Fibroblast of skin of left biceps (primary cell): Measurements from ENCODE around the gene ITSN1.

Source experiments
- DNase-seq, 2 experiments: peaks; one replicate each; pipeline ENCODE4 v3.0.0-alpha.2; 2013; ENCODE audit warnings: low read depth in 2 of 2

Gene ITSN1

GRCh38 chr21:33731447-33731846, 89.1 kb downstream of the ITSN1 start:
- no peak for DNase-seq

GRCh38 chr21:33732038-33732437, 89.7 kb downstream of the ITSN1 start:
- no peak for DNase-seq

GRCh38 chr21:33733601-33734000, 91.3 kb downstream of the ITSN1 start:
- no peak for DNase-seq

GRCh38 chr21:33734291-33734690, 92.0 kb downstream of the ITSN1 start:
- no peak for DNase-seq

- DNase-seq: no peak
Measured at GRCh38 chr21:33734818-33735217, 92.5 kb downstream of the ITSN1 start.

GRCh38 chr21:33736569-33736968, 94.3 kb downstream of the ITSN1 start:
- no peak for DNase-seq

- DNase-seq: no peak
Measured at GRCh38 chr21:33739701-33740100, 97.4 kb downstream of the ITSN1 start.

- no peak for DNase-seq
Measured at GRCh38 chr21:33747420-33747819, 105.1 kb downstream of the ITSN1 start.

GRCh38 chr21:33748903-33749302, 106.6 kb downstream of the ITSN1 start:
- DNase-seq: no peak

- DNase-seq: no peak
Measured at GRCh38 chr21:33750017-33750416, 107.7 kb downstream of the ITSN1 start.

GRCh38 chr21:33751120-33751519, 108.8 kb downstream of the ITSN1 start:
- DNase-seq: no peak

- no peak for DNase-seq
Measured at GRCh38 chr21:33751533-33751932, 109.2 kb downstream of the ITSN1 start.

- no peak for DNase-seq
Measured at GRCh38 chr21:33752260-33752659, 110.0 kb downstream of the ITSN1 start.

GRCh38 chr21:33753886-33754285, 111.6 kb downstream of the ITSN1 start:
- no peak for DNase-seq

- no peak for DNase-seq
Measured at GRCh38 chr21:33754481-33754880, 112.2 kb downstream of the ITSN1 start.

GRCh38 chr21:33755354-33755753, 113.1 kb downstream of the ITSN1 start:
- no peak for DNase-seq

GRCh38 chr21:33760641-33761440, 118.5 kb downstream of the ITSN1 start:
- DNase-seq: peak; percentile 49 to 50

- DNase-seq: peak; percentile 95 to 97
Measured at GRCh38 chr21:33761441-33762036, 119.2 kb downstream of the ITSN1 start.

GRCh38 chr21:33762803-33763581, 120.7 kb downstream of the ITSN1 start:
- peak in 1 of 2 experiments; percentile 18 for DNase-seq

GRCh38 chr21:33763582-33763899, 121.2 kb downstream of the ITSN1 start:
- no peak for DNase-seq

- no peak for DNase-seq
Measured at GRCh38 chr21:33767236-33767635, 124.9 kb downstream of the ITSN1 start.

GRCh38 chr21:33767960-33768359, 125.7 kb downstream of the ITSN1 start:
- DNase-seq: no peak

- no peak for DNase-seq
Measured at GRCh38 chr21:33769057-33769456, 126.8 kb downstream of the ITSN1 start.
